ENCODE data around the gene ACTR3.

DNA sequence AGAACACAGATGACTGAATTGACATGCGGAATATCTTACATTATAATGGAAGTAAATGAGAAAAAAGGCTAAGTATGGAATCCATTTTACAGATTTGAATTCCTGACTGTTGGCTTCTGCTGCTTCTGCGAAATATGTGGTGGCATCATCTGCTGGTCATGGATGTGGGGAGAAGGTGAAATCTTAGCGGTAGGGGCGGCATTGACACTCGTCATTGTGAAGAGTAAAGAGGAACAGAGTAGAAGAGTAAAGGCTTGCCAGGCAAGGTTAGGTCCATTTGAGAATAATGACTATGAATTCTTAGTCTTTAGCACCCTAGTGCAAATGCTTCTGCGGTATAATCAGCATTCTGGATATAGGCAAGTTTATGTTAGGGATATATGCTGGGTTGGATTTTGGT is 32.4 kb downstream of the ACTR3 start:
- TF ChIP-seq EZH2 (IDR thresholded peaks at IDR 0.05; ENCODE audit: insufficient read depth, poor library complexity, severe bottlenecking) (no peak), EZH2phosphoT487 (IDR thresholded peaks at IDR 0.05; ENCODE audit: insufficient read depth, low read depth) (no peak)

Data from GM23248 (cell line).